Activated B cell treated with CpG ODN at 0.5 μM for 24 hours (primary cell): ENCODE results near the gene TFCP2. TPM values are rescaled to one million over a fixed set of nuclear protein-coding genes. Genes with fewer than 3 reads are reported as not detected.
"Not testable (repeated sequence)": the region's sequence is repeated elsewhere in the genome, so short reads cannot be mapped to it uniquely, and the experiment has no call there.

Experiments
- ATAC-seq: fragments of 200-7000 bp; cut with Tn5 transposase; one replicate; pipeline ENCODE4 v1.10.0; 2021; ENCODE audit warnings: low read depth, mild to moderate bottlenecking, moderate library complexity
- CTCF ChIA-PET: fragments of 350-600 bp; sonication (Branson Sonifier 250); formaldehyde crosslinking; loops from one replicate; lab custom pipeline; 2021; ENCODE audit warnings: antibody characterized with exemption; lab: Charles Lee
- POLR2A ChIA-PET: fragments of 350-600 bp; sonication (Branson Sonifier 250); formaldehyde crosslinking; loops from one replicate; lab custom pipeline; 2021; ENCODE audit warnings: antibody characterized with exemption; lab: Charles Lee
- DNase-seq: peaks from one replicate; pipeline ENCODE4 v3.0.0; 2022
- H3K27ac Mint-ChIP-seq: one replicate; pipeline ENCODE4 v1.8.0; 2020; ENCODE audit warnings: mixed read lengths
- H3K27me3 Mint-ChIP-seq: one replicate; pipeline ENCODE4 v1.8.0; 2021; ENCODE audit warnings: mixed read lengths
- H3K36me3 Mint-ChIP-seq: one replicate; pipeline ENCODE4 v1.8.0; 2021; ENCODE audit warnings: low read depth, mixed read lengths
- H3K4me1 Mint-ChIP-seq: one replicate; pipeline ENCODE4 v1.8.0; 2021; ENCODE audit warnings: mixed read lengths
- H3K4me3 Mint-ChIP-seq: one replicate; pipeline ENCODE4 v1.8.0; 2020; ENCODE audit warnings: mild to moderate bottlenecking, mixed read lengths
- H3K9me3 Mint-ChIP-seq: one replicate; pipeline ENCODE4 v1.8.0; 2020; ENCODE audit warnings: mixed read lengths
- CTCF ChIP-seq: fragments of 200-600 bp; IDR thresholded peaks from one replicate; pipeline ENCODE4 v1.8.0; 2022; ENCODE audit warnings: antibody characterized with exemption, mild to moderate bottlenecking
- intact Hi-C: fragments of 100-400 bp; cut with micrococcal nuclease; formaldehyde crosslinking; loops from one replicate; pipeline ENCODE4 v1.15.1; 2024
- total RNA-seq: library from RNA; stranded (reverse); gene quantifications from 2 replicates; pipeline ENCODE4 v1.2.3, GENCODE V29; 2022

The TFCP2 gene
- total RNA-seq, 1 donor from 2014 or later = 36.7 TPM

GRCh38 chr12:51080136-51080535 is 92.8 kb downstream of the TFCP2 start:
- no peaks in the 10 kb centered on the region for H3K9me3 Mint-ChIP-seq
- H3K27me3 Mint-ChIP-seq = no peaks in the 10 kb centered on the region
- H3K36me3 Mint-ChIP-seq = peaks cover 7% of the 10 kb centered on the region
- TF ChIP-seq CTCF = no peak
- CTCF ChIA-PET = no interaction called here
- H3K4me3 Mint-ChIP-seq = no peak overlapping the region
- H3K27ac Mint-ChIP-seq = no peak overlapping the region
- intact Hi-C loops = loop anchor here (10.0 kb wide), 3 partner anchors 245 to 455 kb away; partner anchors contain the start of gene BIN2
- DNase-seq (no peak), ATAC-seq (no peak)
- POLR2A ChIA-PET = interaction anchor here (0.6 to 1.5 kb wide), 3 partner anchors 138 to 196 kb away, joined by 3 to 6 read pairs (median 5); partner anchors contain the start of genes DAZAP2 and POU6F1
- H3K4me1 Mint-ChIP-seq = peaks cover 20% of the 10 kb centered on the region

GRCh38 chr12:51078866-51079265 is 94.1 kb downstream of the TFCP2 start:
- DNase-seq, H3K27ac Mint-ChIP-seq, CTCF ChIA-PET, ATAC-seq, H3K4me3 Mint-ChIP-seq, H3K9me3 Mint-ChIP-seq, H3K27me3 Mint-ChIP-seq, intact Hi-C loops, POLR2A ChIA-PET: not testable (repeated sequence)
- Mint-ChIP-seq H3K36me3 (peaks cover 10% of the 10 kb centered on the region), H3K4me1 (peaks cover 20% of the 10 kb centered on the region)

GRCh38 chr12:51078346-51078745 is 94.6 kb downstream of the TFCP2 start:
- POLR2A ChIA-PET = not testable (repeated sequence)

GRCh38 chr12:51077930-51078329 is 95.0 kb downstream of the TFCP2 start:
- ATAC-seq (no peak), DNase-seq (no peak)
- H3K27me3 Mint-ChIP-seq = no peaks in the 10 kb centered on the region
- peaks cover 18% of the 10 kb centered on the region for H3K36me3 Mint-ChIP-seq
- H3K4me1 Mint-ChIP-seq = peaks cover 14% of the 10 kb centered on the region
- H3K9me3 Mint-ChIP-seq = no peaks in the 10 kb centered on the region
- ChIA-PET POLR2A (no interaction called here), CTCF (no interaction called here)
- H3K4me3 Mint-ChIP-seq = no peak overlapping the region
- intact Hi-C loops = no loop called here
- no peak for TF ChIP-seq CTCF
- H3K27ac Mint-ChIP-seq = no peak overlapping the region

More at GRCh38 chr12:51078346-51078745, 94.6 kb downstream of the TFCP2 start:
- DNase-seq, intact Hi-C loops, H3K27me3 Mint-ChIP-seq, H3K4me3 Mint-ChIP-seq, ATAC-seq, H3K27ac Mint-ChIP-seq, H3K9me3 Mint-ChIP-seq, CTCF ChIA-PET: not testable (repeated sequence)
- peaks cover 16% of the 10 kb centered on the region for H3K36me3 Mint-ChIP-seq
- H3K4me1 Mint-ChIP-seq = peaks cover 16% of the 10 kb centered on the region

GRCh38 chr12:51076236-51076930 is 96.6 kb downstream of the TFCP2 start:
- CTCF ChIA-PET = no interaction called here
- no peaks in the 10 kb centered on the region for H3K9me3 Mint-ChIP-seq
- intact Hi-C loops = no loop called here
- no peak overlapping the region for H3K4me3 Mint-ChIP-seq
- H3K27me3 Mint-ChIP-seq = no peaks in the 10 kb centered on the region
- POLR2A ChIA-PET = interaction anchor here (0.6 kb wide), 1 partner anchor 244 kb away, joined by 8 read pairs; no protein-coding TSS in a partner anchor
- DNase-seq (no peak), ATAC-seq (no peak)
- H3K27ac Mint-ChIP-seq = no peak overlapping the region
- no peak for TF ChIP-seq CTCF
- H3K36me3 Mint-ChIP-seq = peaks cover 33% of the 10 kb centered on the region
- H3K4me1 Mint-ChIP-seq = peaks cover under 1% of the 10 kb centered on the region

- intact Hi-C loops = no loop called here
- no peaks in the 10 kb centered on the region for H3K27me3 Mint-ChIP-seq
- no peaks in the 10 kb centered on the region for H3K4me1 Mint-ChIP-seq
- peaks cover 34% of the 10 kb centered on the region for H3K36me3 Mint-ChIP-seq
- no peak overlapping the region for H3K4me3 Mint-ChIP-seq
- CTCF ChIA-PET = no interaction called here
- POLR2A ChIA-PET = no interaction called here
- H3K9me3 Mint-ChIP-seq = no peaks in the 10 kb centered on the region
- H3K27ac Mint-ChIP-seq = no peak overlapping the region
- DNase-seq (no peak), ATAC-seq (no peak)
- no peak for TF ChIP-seq CTCF
Measured at GRCh38 chr12:51075390-51075789, 97.5 kb downstream of the TFCP2 start.
